GM13977 (cell line): Measurements from ENCODE around the gene MARVELD2.
"Not testable (repeated sequence)": the region's sequence is repeated elsewhere in the genome, so short reads cannot be mapped to it uniquely, and the experiment has no call there.

Experiments
- DNase-seq: peaks from one replicate; pipeline ENCODE4 v3.0.0; 2012; ENCODE audit warnings: low spot score
- CTCF ChIP-seq: IDR thresholded peaks from 2 replicates; pipeline ENCODE4 v1.5.1; 2012; ENCODE audit warnings: mild to moderate bottlenecking, control low read depth; ENCODE audit not compliant: insufficient read depth; ENCODE audit errors: extremely low read depth, missing control alignments
- in situ Hi-C: fragments of 300-500 bp; cut with MboI; formaldehyde crosslinking; loops from one replicate; pipeline ENCODE4 v1.12.0; 2022; ENCODE audit warnings: low sequenced_read_pairs, low pct_unique_long_range_greater_than_20kb, mixed read lengths, inconsistent platforms; ENCODE audit not compliant: unreplicated experiment

MARVELD2 gene

GRCh38 chr5:69467442-69468225 is 52.7 kb downstream of the MARVELD2 start:
- peak; percentile 78 for DNase-seq
- no peak for TF ChIP-seq CTCF
- in situ Hi-C loops, result no loop called here

- TF ChIP-seq CTCF, result no peak
- no peak for DNase-seq
- in situ Hi-C loops, result no loop called here
Observed at GRCh38 chr5:69468631-69469030, 53.7 kb downstream of the MARVELD2 start.

DNA sequence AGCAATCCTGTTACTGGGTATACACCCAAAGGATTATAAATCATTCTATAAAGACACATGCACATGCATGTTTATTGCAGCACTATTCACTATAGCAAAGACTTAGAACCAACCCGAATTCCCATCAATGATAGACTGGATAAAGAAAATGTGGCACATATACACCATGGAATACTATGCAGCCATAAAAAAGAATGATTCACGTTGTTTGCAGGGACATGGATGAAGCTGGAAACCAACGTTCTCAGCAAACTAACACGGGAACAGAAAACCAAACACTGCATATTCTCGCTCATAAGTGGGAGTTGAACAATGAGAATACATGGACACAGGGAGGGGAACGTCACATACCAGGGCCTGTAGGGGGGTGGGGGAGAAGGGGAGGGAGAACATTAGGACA is 56.6 kb downstream of the MARVELD2 start:
- in situ Hi-C loops, DNase-seq: not testable (repeated sequence)

GRCh38 chr5:69472535-69473143 is 57.7 kb downstream of the MARVELD2 start:
- DNase-seq, in situ Hi-C loops: not testable (repeated sequence)

- TF ChIP-seq CTCF, result no peak
- in situ Hi-C loops, result no loop called here
- no peak for DNase-seq
Observed at GRCh38 chr5:69477170-69477569, 62.3 kb downstream of the MARVELD2 start.

GRCh38 chr5:69478296-69478695 is 63.4 kb downstream of the MARVELD2 start:
- in situ Hi-C loops, DNase-seq: not testable (repeated sequence)

GRCh38 chr5:69484891-69485290 is 70.0 kb downstream of the MARVELD2 start:
- TF ChIP-seq CTCF, result no peak

GRCh38 chr5:69485471-69485870 is 70.6 kb downstream of the MARVELD2 start:
- DNase-seq, result no peak
- no peak for TF ChIP-seq CTCF
- in situ Hi-C loops, result no loop called here

More at GRCh38 chr5:69484891-69485290, 70.0 kb downstream of the MARVELD2 start:
- no peak for DNase-seq
- in situ Hi-C loops, result no loop called here
